CD4-positive, alpha-beta memory T cell (primary cell): ENCODE data around the gene FAM184A. TPM values are rescaled to one million over a fixed set of nuclear protein-coding genes. Genes with fewer than 3 reads are reported as not detected.

Experiments used
- CTCF ChIA-PET: fragments of 350-600 bp; sonication (Branson Sonifier 250); formaldehyde crosslinking; loops from one replicate; lab custom pipeline; 2021; ENCODE audit warnings: inconsistent platforms; ENCODE audit not compliant: partially characterized antibody; lab: Charles Lee
- POLR2A ChIA-PET: fragments of 350-600 bp; sonication (Branson Sonifier 250); formaldehyde crosslinking; loops from one replicate; lab custom pipeline; 2021; ENCODE audit not compliant: partially characterized antibody; lab: Charles Lee
- DNase-seq, 5 donors: peaks; one replicate each; pipeline versions ENCODE4 v3.0.0 to v3.0.0-alpha.2; 2020 to 2022; ENCODE audit warnings: mixed read lengths in 1 of 5
- H3K27ac ChIP-seq: one replicate; pipeline ENCODE4 v1.7.0; 2013; ENCODE audit warnings: low read depth, low read length
- H3K27me3 ChIP-seq: 2 replicates; pipeline ENCODE4 v1.7.0; 2013; ENCODE audit warnings: mild to moderate bottlenecking, low read length, moderate library complexity; ENCODE audit not compliant: insufficient read depth
- H3K36me3 ChIP-seq: 2 replicates; pipeline ENCODE4 v1.7.0; 2013; ENCODE audit warnings: mild to moderate bottlenecking, low read length, moderate library complexity; ENCODE audit not compliant: insufficient read depth
- H3K4me1 ChIP-seq: 2 replicates; pipeline ENCODE4 v1.7.0; 2013; ENCODE audit warnings: mild to moderate bottlenecking, low read length, moderate library complexity; ENCODE audit not compliant: insufficient read depth
- H3K4me3 ChIP-seq, 2 donors: one replicate each; pipeline ENCODE4 v1.7.0; 2013; ENCODE audit warnings: low read length in 2 of 2, mild to moderate bottlenecking in 1 of 2
- H3K9me3 ChIP-seq, 2 donors: one replicate each; pipeline ENCODE4 v1.7.0; 2013; ENCODE audit warnings: low read length in 2 of 2, control low read depth in 1 of 2; ENCODE audit not compliant: control insufficient read depth in 1 of 2
- H3K27ac Mint-ChIP-seq, 7 donors: one replicate each; pipeline ENCODE4 v1.8.0; 2020 to 2021; ENCODE audit warnings: mixed read lengths in 7 of 7, mild to moderate bottlenecking in 6 of 7, inconsistent platforms in 3 of 7, moderate library complexity in 3 of 7
- H3K27me3 Mint-ChIP-seq, 2 donors: one replicate each; pipeline ENCODE4 v1.8.0; 2020 to 2021; ENCODE audit warnings: mixed read lengths in 2 of 2
- H3K36me3 Mint-ChIP-seq, 2 donors: one replicate each; pipeline ENCODE4 v1.8.0; 2020 to 2021; ENCODE audit warnings: mixed read lengths in 2 of 2, inconsistent platforms in 1 of 2, mild to moderate bottlenecking in 1 of 2
- H3K4me1 Mint-ChIP-seq, 4 donors: one replicate each; pipeline ENCODE4 v1.8.0; 2020 to 2021; ENCODE audit warnings: mixed read lengths in 4 of 4, mild to moderate bottlenecking in 1 of 4
- H3K4me3 Mint-ChIP-seq, 8 donors: one replicate each; pipeline ENCODE4 v1.8.0; 2020 to 2021; ENCODE audit warnings: mixed read lengths in 8 of 8, mild to moderate bottlenecking in 7 of 8, moderate library complexity in 6 of 8, inconsistent platforms in 3 of 8
- H3K9me3 Mint-ChIP-seq, 8 donors: one replicate each; pipeline ENCODE4 v1.8.0; 2020 to 2021; ENCODE audit warnings: mixed read lengths in 8 of 8, mild to moderate bottlenecking in 5 of 8, inconsistent platforms in 3 of 8, moderate library complexity in 1 of 8
- intact Hi-C: fragments of 100-400 bp; cut with micrococcal nuclease; formaldehyde crosslinking; loops from one replicate; pipeline ENCODE4 v1.15.1; 2023
- polyA plus RNA-seq, 2 donors: library from polyadenylated mRNA; unstranded; fragments of 300-500 nt; fragmentation: Illumina TruSeq; gene quantifications; one replicate each; pipeline ENCODE4 v1.2.3, GENCODE V29; 2021
- total RNA-seq, 2 experiments: library from RNA; stranded (reverse); gene quantifications; one replicate each; pipeline ENCODE4 v1.2.3, GENCODE V29; 2021

FAM184A gene
- total and polyA plus RNA-seq, 4 experiments from 2014 or later, result 0.54 to 6.1 (median 3.6) TPM

GRCh38 chr6:118959903-118960302, 118.6 kb downstream of the FAM184A start:
- CTCF ChIA-PET, result interaction anchor here (1.1 to 2.8 kb wide), 2 partner anchors 10 to 150 kb away, joined by 3 to 17 read pairs; no protein-coding TSS in a partner anchor
- intact Hi-C loops, result loop anchor here (10.0 kb wide), 1 partner anchor 675 kb away; no protein-coding TSS in a partner anchor

GRCh38 chr6:118953391-118953790, 125.1 kb downstream of the FAM184A start:
- no peaks in the 10 kb centered on the region for H3K4me1 Mint-ChIP-seq
- no peaks in the 10 kb centered on the region for H3K9me3 ChIP-seq
- no peaks in the 10 kb centered on the region for H3K36me3 ChIP-seq
- H3K4me3 Mint-ChIP-seq, result no peak overlapping the region
- no peak overlapping the region for H3K4me3 ChIP-seq
- ChIA-PET POLR2A (no interaction called here), CTCF (no interaction called here)
- no peak overlapping the region for H3K27ac ChIP-seq
- no peak overlapping the region for H3K27ac Mint-ChIP-seq
- peaks cover 0 to 24% (median 9%) of the 10 kb centered on the region in 8 donors for H3K9me3 Mint-ChIP-seq
- no peaks in the 10 kb centered on the region for H3K27me3 ChIP-seq
- DNase-seq, result no peak
- no peaks in the 10 kb centered on the region for H3K4me1 ChIP-seq
- intact Hi-C loops, result no loop called here
- H3K36me3 Mint-ChIP-seq, result no peaks in the 10 kb centered on the region
- no peaks in the 10 kb centered on the region for H3K27me3 Mint-ChIP-seq

More at GRCh38 chr6:118959903-118960302, 118.6 kb downstream of the FAM184A start:
- Mint-ChIP-seq H3K9me3 (no peaks in the 10 kb centered on the region), H3K27ac (peak overlapping the region in 2 of 7 donors; percentile 18 to 27), H3K36me3 (no peaks in the 10 kb centered on the region), H3K4me1 (peaks cover 0 to 6% (median 4%) of the 10 kb centered on the region in 4 donors), H3K4me3 (no peak overlapping the region), H3K27me3 (no peaks in the 10 kb centered on the region)
- Histone ChIP-seq H3K27me3 (no peaks in the 10 kb centered on the region), H3K4me1 (no peaks in the 10 kb centered on the region), H3K36me3 (no peaks in the 10 kb centered on the region), H3K9me3 (no peaks in the 10 kb centered on the region), H3K4me3 (no peak overlapping the region), H3K27ac (no peak overlapping the region)
- POLR2A ChIA-PET, result no interaction called here
- DNase-seq, result no peak

- H3K4me3 Mint-ChIP-seq, result no peak overlapping the region
- Histone ChIP-seq H3K9me3 (no peaks in the 10 kb centered on the region), H3K27me3 (no peaks in the 10 kb centered on the region), H3K27ac (no peak overlapping the region), H3K4me1 (no peaks in the 10 kb centered on the region), H3K4me3 (no peak overlapping the region), H3K36me3 (no peaks in the 10 kb centered on the region)
- H3K27me3 Mint-ChIP-seq, result no peaks in the 10 kb centered on the region
- no peak for DNase-seq
- no peaks in the 10 kb centered on the region for H3K36me3 Mint-ChIP-seq
- peaks cover 0 to 24% (median 9%) of the 10 kb centered on the region in 8 donors for H3K9me3 Mint-ChIP-seq
- intact Hi-C loops, result no loop called here
- H3K27ac Mint-ChIP-seq, result no peak overlapping the region
- H3K4me1 Mint-ChIP-seq, result no peaks in the 10 kb centered on the region
- ChIA-PET CTCF (no interaction called here), POLR2A (no interaction called here)
Measured at GRCh38 chr6:118952683-118953082, 125.8 kb downstream of the FAM184A start.

GRCh38 chr6:118945217-118945616, 133.2 kb downstream of the FAM184A start:
- Histone ChIP-seq H3K4me3 (no peak overlapping the region), H3K36me3 (no peaks in the 10 kb centered on the region), H3K27ac (no peak overlapping the region), H3K9me3 (peaks cover 0 to 6% of the 10 kb centered on the region in 2 donors), H3K27me3 (no peaks in the 10 kb centered on the region), H3K4me1 (no peaks in the 10 kb centered on the region)
- Mint-ChIP-seq H3K9me3 (peaks cover 8 to 74% (median 50%) of the 10 kb centered on the region in 8 donors), H3K4me1 (no peaks in the 10 kb centered on the region), H3K4me3 (no peak overlapping the region), H3K27me3 (no peaks in the 10 kb centered on the region), H3K36me3 (peaks cover 10 to 32% of the 10 kb centered on the region in 2 donors), H3K27ac (no peak overlapping the region)
- intact Hi-C loops, result no loop called here
- POLR2A ChIA-PET, result no interaction called here
- CTCF ChIA-PET, result no interaction called here
- DNase-seq, result no peak

- Histone ChIP-seq H3K36me3 (no peaks in the 10 kb centered on the region), H3K27me3 (no peaks in the 10 kb centered on the region), H3K9me3 (peaks cover 0 to 6% of the 10 kb centered on the region in 2 donors), H3K4me3 (no peak overlapping the region), H3K4me1 (peaks cover 4% of the 10 kb centered on the region), H3K27ac (no peak overlapping the region)
- CTCF ChIA-PET, result interaction anchor here (1.4 kb wide), 1 partner anchor 170 kb away, joined by 3 read pairs; no protein-coding TSS in a partner anchor
- DNase-seq, result no peak
- no peaks in the 10 kb centered on the region for H3K27me3 Mint-ChIP-seq
- H3K27ac Mint-ChIP-seq, result no peak overlapping the region
- POLR2A ChIA-PET, result no interaction called here
- peaks cover 23 to 39% of the 10 kb centered on the region in 2 donors for H3K36me3 Mint-ChIP-seq
- H3K4me3 Mint-ChIP-seq, result no peak overlapping the region
- intact Hi-C loops, result no loop called here
- peaks cover 2 to 8% (median 5%) of the 10 kb centered on the region in 4 donors for H3K4me1 Mint-ChIP-seq
- H3K9me3 Mint-ChIP-seq, result peaks cover 0 to 37% (median 29%) of the 10 kb centered on the region in 8 donors
Measured at GRCh38 chr6:118940770-118941169, 137.7 kb downstream of the FAM184A start.

- Histone ChIP-seq H3K27me3 (no peaks in the 10 kb centered on the region), H3K4me1 (peaks cover 9% of the 10 kb centered on the region), H3K9me3 (peaks cover 0 to 2% of the 10 kb centered on the region in 2 donors), H3K36me3 (no peaks in the 10 kb centered on the region), H3K27ac (no peak overlapping the region), H3K4me3 (no peak overlapping the region)
- Mint-ChIP-seq H3K27ac (peak overlapping the region in 1 of 7 donors; percentile 41), H3K9me3 (peaks cover 0 to 26% (median 18%) of the 10 kb centered on the region in 8 donors), H3K4me3 (no peak overlapping the region), H3K4me1 (peaks cover 5 to 15% (median 11%) of the 10 kb centered on the region in 4 donors), H3K36me3 (peaks cover 30 to 32% of the 10 kb centered on the region in 2 donors), H3K27me3 (no peaks in the 10 kb centered on the region)
- intact Hi-C loops, result loop anchor here (10.0 kb wide), 1 partner anchor 285 kb away; the partner anchor contains the start of gene CEP85L
- DNase-seq, result no peak
- CTCF ChIA-PET, result no interaction called here
- POLR2A ChIA-PET, result no interaction called here
Measured at GRCh38 chr6:118939683-118940082, 138.8 kb downstream of the FAM184A start.

GRCh38 chr6:118935978-118936703, 142.3 kb downstream of the FAM184A start:
- Mint-ChIP-seq H3K27ac (peak overlapping the region in 6 of 7 donors; percentile 32 to 95 (median 91)), H3K4me3 (peak overlapping the region in 7 of 8 donors; percentile 32 to 94 (median 90)), H3K27me3 (no peaks in the 10 kb centered on the region), H3K9me3 (peaks cover 0 to 3% (median 0%) of the 10 kb centered on the region in 8 donors), H3K4me1 (peaks cover 21 to 39% (median 24%) of the 10 kb centered on the region in 4 donors), H3K36me3 (peaks cover 20 to 36% of the 10 kb centered on the region in 2 donors)
- ChIA-PET POLR2A (interaction anchor here (2.4 to 3.9 kb wide), 2 partner anchors 41 to 285 kb away, joined by 11 to 65 read pairs; partner anchors contain the start of genes ASF1A and CEP85L), CTCF (interaction anchor here (1.8 to 2.3 kb wide), 2 partner anchors 42 to 45 kb away, joined by 6 to 7 read pairs; no protein-coding TSS in a partner anchor)
- no peaks in the 10 kb centered on the region for H3K9me3 ChIP-seq
- H3K4me3 ChIP-seq, result no peak overlapping the region
- peaks cover 19% of the 10 kb centered on the region for H3K4me1 ChIP-seq
- no peak overlapping the region for H3K27ac ChIP-seq
- intact Hi-C loops, result loop anchor here (1.0 to 10.0 kb wide), 2 partner anchors 281 to 414 kb away; partner anchors contain the start of gene CEP85L
- peaks cover 4% of the 10 kb centered on the region for H3K36me3 ChIP-seq
- no peak for DNase-seq
- H3K27me3 ChIP-seq, result no peaks in the 10 kb centered on the region
